Measurements from ENCODE around the gene GNG12.

GRCh38 chr1:67771152-67771551 lies 62.1 kb downstream of the GNG12 start:
- TF ChIP-seq POLR2A (IDR thresholded peaks at IDR 0.05; ENCODE audit: low read length) (no peak), GATA1 (IDR thresholded peaks at IDR 0.05; ENCODE audit: low read depth, low read length) (no peak)

Data from erythroblast (primary cell).